Right lobe of liver (tissue), 4 donors: ENCODE measurements around the gene GATB.

Source experiments
- POLR2A ChIP-seq: fragments of 450-650 bp; IDR thresholded peaks from one replicate; pipeline ENCODE4 v1.6.1; 2017; ENCODE audit warnings: antibody characterized with exemption, mild to moderate bottlenecking
- TF ChIP-seq, protein P1 (sequence below), 4 donors: fragments of 200-600 bp in 3 of 4; fragments of 450-650 bp in 1 of 4; IDR thresholded peaks; one replicate each; pipeline versions ENCODE4 v1.5.1 to v1.8.0; 2016 to 2022; ENCODE audit warnings: antibody characterized with exemption in 4 of 4, mild to moderate bottlenecking in 2 of 4
- donor health status: DM: no; HTN: no; CAD: no.
- donor health status: DM: no; HTN: no; CAD: no.
- donor health status: DM: no; HTN: yes; CAD: no.

- TF ChIP-seq, protein P1, sequence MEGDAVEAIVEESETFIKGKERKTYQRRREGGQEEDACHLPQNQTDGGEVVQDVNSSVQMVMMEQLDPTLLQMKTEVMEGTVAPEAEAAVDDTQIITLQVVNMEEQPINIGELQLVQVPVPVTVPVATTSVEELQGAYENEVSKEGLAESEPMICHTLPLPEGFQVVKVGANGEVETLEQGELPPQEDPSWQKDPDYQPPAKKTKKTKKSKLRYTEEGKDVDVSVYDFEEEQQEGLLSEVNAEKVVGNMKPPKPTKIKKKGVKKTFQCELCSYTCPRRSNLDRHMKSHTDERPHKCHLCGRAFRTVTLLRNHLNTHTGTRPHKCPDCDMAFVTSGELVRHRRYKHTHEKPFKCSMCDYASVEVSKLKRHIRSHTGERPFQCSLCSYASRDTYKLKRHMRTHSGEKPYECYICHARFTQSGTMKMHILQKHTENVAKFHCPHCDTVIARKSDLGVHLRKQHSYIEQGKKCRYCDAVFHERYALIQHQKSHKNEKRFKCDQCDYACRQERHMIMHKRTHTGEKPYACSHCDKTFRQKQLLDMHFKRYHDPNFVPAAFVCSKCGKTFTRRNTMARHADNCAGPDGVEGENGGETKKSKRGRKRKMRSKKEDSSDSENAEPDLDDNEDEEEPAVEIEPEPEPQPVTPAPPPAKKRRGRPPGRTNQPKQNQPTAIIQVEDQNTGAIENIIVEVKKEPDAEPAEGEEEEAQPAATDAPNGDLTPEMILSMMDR (IDR thresholded peaks at IDR 0.05) = no peak
- no peak for TF ChIP-seq POLR2A
Observed at GRCh38 chr4:151808542-151808941, 47.7 kb upstream of the GATB start.
